Nephron (organoid): Measurements from ENCODE around the gene PACRG.
A peak's percentile ranks its signal among the peaks of the same experiment; 100 is the strongest.

ENCODE experiments used
- H3K27ac Mint-ChIP-seq, 3 experiments: 2 replicates each; pipeline ENCODE4 v1.8.0; 2020; ENCODE audit warnings: mixed read lengths in 3 of 3, mild to moderate bottlenecking in 2 of 3, moderate library complexity in 1 of 3
- H3K27me3 Mint-ChIP-seq: 2 replicates; pipeline ENCODE4 v1.8.0; 2021; ENCODE audit warnings: low read depth, mild to moderate bottlenecking, moderate library complexity, mixed read lengths
- H3K36me3 Mint-ChIP-seq: 2 replicates; pipeline ENCODE4 v1.8.0; 2020; ENCODE audit warnings: low read depth, mixed read lengths
- H3K4me1 Mint-ChIP-seq: 2 replicates; pipeline ENCODE4 v1.8.0; 2020; ENCODE audit warnings: mixed read lengths
- H3K4me3 Mint-ChIP-seq, 3 experiments: 2 replicates each; pipeline ENCODE4 v1.8.0; 2020; ENCODE audit warnings: mild to moderate bottlenecking in 3 of 3, mixed read lengths in 3 of 3, moderate library complexity in 2 of 3
- H3K9me3 Mint-ChIP-seq: 2 replicates; pipeline ENCODE4 v1.8.0; 2020; ENCODE audit warnings: mixed read lengths
- TF ChIP-seq, protein P1 (sequence below), 3 experiments: fragments of 200-600 bp; sonication (generic); IDR thresholded peaks; one replicate each; pipeline ENCODE4 v1.5.0; 2021; ENCODE audit warnings: antibody characterized with exemption in 3 of 3; ENCODE audit not compliant: unreplicated experiment in 3 of 3

The PACRG gene

DNA sequence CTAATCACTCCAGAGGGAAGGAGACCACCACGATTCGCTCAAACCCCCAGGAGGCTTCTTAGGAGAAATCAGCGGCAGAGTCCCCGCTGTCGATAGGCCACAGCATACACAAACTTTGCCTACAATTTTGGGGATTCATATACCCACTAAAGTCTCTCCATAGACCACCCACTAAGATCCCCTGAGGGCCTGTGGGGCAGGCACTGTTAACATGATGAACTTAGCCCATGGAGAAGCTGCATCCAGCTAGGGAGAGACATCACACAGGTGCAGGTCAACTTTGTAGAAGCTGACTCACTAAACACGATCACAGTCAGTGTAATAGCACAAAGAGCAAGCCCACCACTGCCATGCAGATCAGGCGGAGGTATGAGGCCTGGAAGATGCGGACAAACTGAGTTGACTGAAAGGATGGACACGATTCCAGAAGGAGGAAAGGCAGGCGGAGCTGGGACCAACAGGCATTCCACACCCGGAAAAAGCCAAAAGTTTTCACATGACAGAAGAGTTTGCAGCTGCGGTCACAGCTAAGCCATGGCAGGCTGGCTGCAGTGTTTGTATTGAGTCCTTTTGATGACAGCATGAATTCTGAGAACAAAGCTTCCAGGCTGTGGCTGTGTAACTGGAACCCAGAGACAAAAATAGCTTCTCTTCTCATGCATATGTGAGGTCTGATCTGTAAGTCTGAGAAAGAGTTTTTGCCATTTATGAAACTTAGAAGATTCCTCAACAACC, 611.1 kb downstream of the PACRG start:
- Mint-ChIP-seq H3K27ac (peak overlapping the region; percentile 16 to 72 (median 63)), H3K4me3 (peak overlapping the region in 1 of 3 experiments; percentile 50), H3K9me3 (no peaks in the 10 kb centered on the region), H3K36me3 (no peaks in the 10 kb centered on the region), H3K4me1 (peaks cover 76% of the 10 kb centered on the region), H3K27me3 (peaks cover 14% of the 10 kb centered on the region)
- TF ChIP-seq, protein P1, sequence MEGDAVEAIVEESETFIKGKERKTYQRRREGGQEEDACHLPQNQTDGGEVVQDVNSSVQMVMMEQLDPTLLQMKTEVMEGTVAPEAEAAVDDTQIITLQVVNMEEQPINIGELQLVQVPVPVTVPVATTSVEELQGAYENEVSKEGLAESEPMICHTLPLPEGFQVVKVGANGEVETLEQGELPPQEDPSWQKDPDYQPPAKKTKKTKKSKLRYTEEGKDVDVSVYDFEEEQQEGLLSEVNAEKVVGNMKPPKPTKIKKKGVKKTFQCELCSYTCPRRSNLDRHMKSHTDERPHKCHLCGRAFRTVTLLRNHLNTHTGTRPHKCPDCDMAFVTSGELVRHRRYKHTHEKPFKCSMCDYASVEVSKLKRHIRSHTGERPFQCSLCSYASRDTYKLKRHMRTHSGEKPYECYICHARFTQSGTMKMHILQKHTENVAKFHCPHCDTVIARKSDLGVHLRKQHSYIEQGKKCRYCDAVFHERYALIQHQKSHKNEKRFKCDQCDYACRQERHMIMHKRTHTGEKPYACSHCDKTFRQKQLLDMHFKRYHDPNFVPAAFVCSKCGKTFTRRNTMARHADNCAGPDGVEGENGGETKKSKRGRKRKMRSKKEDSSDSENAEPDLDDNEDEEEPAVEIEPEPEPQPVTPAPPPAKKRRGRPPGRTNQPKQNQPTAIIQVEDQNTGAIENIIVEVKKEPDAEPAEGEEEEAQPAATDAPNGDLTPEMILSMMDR (IDR thresholded peaks at IDR 0.05; ENCODE audit: unreplicated experiment in 3 of 3), result no peak

- TF ChIP-seq, protein P1 (IDR thresholded peaks at IDR 0.05; ENCODE audit: unreplicated experiment in 3 of 3), result no peak
- Mint-ChIP-seq H3K36me3 (no peaks in the 10 kb centered on the region), H3K27ac (peak overlapping the region; percentile 16 to 72 (median 63)), H3K4me3 (peak overlapping the region in 1 of 3 experiments; percentile 50), H3K27me3 (peaks cover 13% of the 10 kb centered on the region), H3K9me3 (no peaks in the 10 kb centered on the region), H3K4me1 (peaks cover 70% of the 10 kb centered on the region)
Observed at GRCh38 chr6:163339466-163339865, 611.7 kb downstream of the PACRG start.

GRCh38 chr6:163340201-163340887, 612.6 kb downstream of the PACRG start:
- Mint-ChIP-seq H3K27me3 (peaks cover 12% of the 10 kb centered on the region), H3K4me1 (peaks cover 69% of the 10 kb centered on the region), H3K27ac (peak overlapping the region in 2 of 3 experiments; percentile 1 to 16), H3K4me3 (no peak overlapping the region), H3K36me3 (no peaks in the 10 kb centered on the region), H3K9me3 (no peaks in the 10 kb centered on the region)
- TF ChIP-seq, protein P1 (IDR thresholded peaks at IDR 0.05; ENCODE audit: unreplicated experiment in 3 of 3), result no peak

DNA sequence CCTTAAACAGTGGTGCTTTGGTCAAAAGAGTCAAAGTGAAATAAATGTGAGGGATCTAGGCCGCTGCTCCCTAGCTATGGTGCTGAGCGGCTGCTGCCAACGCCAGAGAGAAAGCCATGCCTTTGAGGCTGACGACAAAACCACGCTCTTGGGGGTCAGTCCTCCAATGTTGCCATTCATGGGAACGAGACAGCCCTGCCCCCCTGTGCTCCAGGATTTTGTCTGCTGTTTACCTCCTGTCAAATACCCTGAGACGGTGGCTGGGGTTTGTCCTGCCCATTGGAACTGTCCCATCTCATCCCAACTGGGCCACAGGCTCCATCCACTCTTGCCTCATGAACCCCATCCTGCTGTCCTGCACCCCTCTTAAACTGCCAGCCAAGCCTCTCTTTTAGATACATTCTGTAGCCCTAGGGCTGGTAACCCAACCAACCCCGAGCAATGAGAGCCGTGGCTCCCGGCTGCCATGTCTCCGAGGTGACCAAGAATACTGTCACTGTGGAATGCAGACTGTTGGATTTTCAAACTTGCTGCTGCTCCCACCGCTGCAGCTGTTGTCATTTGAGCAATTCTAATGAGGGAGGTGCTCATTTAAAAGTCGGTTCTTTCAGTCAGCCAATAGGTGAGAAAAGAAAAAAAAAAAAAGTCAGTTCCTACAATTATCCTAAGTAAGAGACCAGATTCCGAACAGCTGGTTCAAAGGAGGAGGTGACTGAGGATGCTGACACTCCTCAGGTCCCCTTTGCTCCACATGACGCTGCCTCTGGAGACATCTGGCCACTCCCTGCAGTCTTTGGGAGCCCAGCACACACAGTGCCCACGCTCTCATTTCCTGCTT, 613.7 kb downstream of the PACRG start:
- Mint-ChIP-seq H3K36me3 (no peaks in the 10 kb centered on the region), H3K27ac (peak overlapping the region; percentile 50 to 91 (median 86)), H3K27me3 (peaks cover 12% of the 10 kb centered on the region), H3K4me3 (peak overlapping the region in 2 of 3 experiments; percentile 36 to 61), H3K4me1 (peaks cover 64% of the 10 kb centered on the region), H3K9me3 (no peaks in the 10 kb centered on the region)
- TF ChIP-seq, protein P1 (IDR thresholded peaks at IDR 0.05; ENCODE audit: unreplicated experiment in 3 of 3), result no peak

DNA sequence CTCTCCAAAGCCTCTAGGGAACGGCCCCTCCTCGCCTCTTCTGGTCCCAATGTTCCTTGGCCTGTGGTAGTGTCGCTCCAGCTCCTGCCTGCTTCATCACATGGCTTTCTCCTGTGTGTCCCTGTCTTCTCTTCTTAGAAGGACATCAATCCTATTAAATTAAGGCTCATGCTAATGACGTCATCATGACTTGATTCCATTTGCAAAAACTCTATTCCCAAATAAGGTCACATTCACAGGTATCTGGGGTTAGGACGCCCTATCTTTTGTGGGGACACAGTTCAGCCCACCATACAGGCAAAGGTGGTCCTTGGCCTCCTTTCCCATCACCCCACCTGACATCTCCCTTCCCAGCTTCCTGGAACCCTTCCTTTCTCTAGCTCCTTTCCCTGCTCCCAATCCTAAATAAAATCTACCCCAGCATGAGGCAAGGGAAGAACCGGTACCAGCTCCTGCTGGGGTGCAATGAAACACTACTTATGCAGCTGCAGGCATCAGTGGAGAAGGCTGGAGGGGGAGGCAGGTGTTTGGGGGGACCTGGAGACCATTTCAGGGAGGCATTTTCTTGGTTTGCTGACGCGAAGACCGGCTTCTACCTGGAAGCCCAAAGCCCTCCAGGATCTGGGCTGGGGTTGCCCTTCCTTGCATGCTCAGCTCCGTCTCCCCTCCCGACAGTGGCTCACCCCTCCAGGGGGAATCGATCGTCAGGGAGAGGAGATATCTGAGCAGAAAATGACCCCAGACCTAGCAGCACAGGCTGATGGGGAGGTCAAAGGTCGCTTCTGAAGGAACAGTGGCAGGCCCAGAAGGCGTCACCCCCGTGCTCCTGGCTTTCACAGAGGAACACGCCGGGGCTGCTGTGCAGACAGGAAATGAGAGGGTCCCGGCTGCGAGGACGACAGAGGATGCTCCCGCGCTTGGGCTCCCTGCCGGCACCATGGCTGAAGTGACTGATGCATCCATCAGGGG, 615.1 kb downstream of the PACRG start:
- TF ChIP-seq, protein P1 (IDR thresholded peaks at IDR 0.05; ENCODE audit: unreplicated experiment in 3 of 3), result no peak
- Mint-ChIP-seq H3K4me3 (no peak overlapping the region), H3K9me3 (no peaks in the 10 kb centered on the region), H3K4me1 (peaks cover 68% of the 10 kb centered on the region), H3K36me3 (no peaks in the 10 kb centered on the region), H3K27ac (no peak overlapping the region), H3K27me3 (peaks cover 12% of the 10 kb centered on the region)
